Hindlimb muscle (tissue), 1 donor: Measurements from ENCODE around the gene FAM50A. TPM values are rescaled to one million over a fixed set of nuclear protein-coding genes. Genes with fewer than 3 reads are reported as not detected.
"Not testable (repeated sequence)": the region's sequence is repeated elsewhere in the genome, so short reads cannot be mapped to it uniquely, and the experiment has no call there.

Experiments
- DNase-seq: peaks from one replicate; pipeline ENCODE4 v3.0.0-alpha.2; 2013
- polyA plus RNA-seq: library from polyadenylated mRNA; unstranded; fragments of 120-200 nt; gene quantifications from one replicate; pipeline ENCODE4 v1.2.1, GENCODE V29; 2013; ENCODE audit not compliant: insufficient read length

FAM50A gene
- polyA plus RNA-seq, 1 donor = 63.5 TPM

DNA sequence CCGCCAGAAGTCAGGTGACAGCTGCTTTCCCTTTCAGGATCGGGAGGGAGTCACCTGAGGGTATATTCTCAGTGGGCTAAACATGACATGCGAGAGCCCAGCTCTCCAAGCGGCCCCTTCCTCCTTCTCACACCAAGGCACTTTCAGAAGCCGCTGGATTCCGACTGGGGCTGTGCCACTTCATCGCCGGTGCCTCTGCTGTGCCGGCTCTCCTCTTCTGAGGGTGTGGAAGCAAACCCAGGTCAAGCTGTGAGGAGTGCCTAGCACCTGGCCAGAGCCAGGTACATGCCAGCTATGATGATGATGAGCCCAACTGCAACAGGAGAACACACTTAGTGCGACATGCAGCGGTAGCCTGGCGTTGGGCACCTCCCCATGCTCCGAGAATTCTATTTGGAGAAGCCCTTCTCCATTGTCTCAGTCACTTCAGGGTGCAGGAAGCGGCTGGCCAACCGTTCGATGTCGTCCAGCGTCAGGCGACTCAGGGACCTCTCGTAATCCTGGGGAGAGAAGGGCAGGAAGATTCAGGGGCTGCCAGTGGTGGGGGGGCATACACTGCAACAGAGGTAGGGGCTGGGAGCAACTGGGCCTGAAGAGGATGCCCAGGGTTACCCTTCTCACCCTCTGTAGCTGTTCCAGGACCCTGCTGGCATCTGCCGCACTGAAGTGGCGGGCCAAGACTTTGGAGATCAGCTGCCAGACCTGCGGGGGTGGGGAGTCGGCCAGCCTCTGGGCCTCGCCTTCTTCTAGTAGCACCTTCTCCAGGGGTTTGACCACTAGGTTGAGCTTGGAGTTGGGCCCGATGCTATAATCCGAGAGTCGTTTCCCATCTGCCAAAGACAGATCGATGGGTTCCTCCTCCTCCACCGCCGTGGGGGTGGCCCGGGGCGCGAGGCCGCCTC lies 41.5 kb downstream of the FAM50A start:
- DNase-seq = no peak

DNA sequence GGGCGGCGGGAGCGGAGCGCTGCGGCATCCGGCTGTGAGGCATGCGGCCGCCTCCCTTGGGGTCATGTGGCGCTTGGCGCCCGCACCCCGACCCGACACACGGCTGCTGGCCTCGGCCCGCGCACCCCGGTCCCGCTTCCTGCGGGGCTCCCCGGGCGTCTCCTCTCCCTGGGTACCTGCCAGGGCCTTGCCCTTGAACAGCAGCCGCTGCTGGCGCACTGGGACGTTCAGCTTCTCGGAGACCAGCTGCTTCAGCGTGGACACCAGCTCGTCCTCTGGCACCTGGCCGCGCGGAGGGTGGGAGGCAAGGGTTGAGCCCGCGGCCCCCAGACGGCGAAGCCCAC lies 42.1 kb downstream of the FAM50A start:
- no peak for DNase-seq

DNA sequence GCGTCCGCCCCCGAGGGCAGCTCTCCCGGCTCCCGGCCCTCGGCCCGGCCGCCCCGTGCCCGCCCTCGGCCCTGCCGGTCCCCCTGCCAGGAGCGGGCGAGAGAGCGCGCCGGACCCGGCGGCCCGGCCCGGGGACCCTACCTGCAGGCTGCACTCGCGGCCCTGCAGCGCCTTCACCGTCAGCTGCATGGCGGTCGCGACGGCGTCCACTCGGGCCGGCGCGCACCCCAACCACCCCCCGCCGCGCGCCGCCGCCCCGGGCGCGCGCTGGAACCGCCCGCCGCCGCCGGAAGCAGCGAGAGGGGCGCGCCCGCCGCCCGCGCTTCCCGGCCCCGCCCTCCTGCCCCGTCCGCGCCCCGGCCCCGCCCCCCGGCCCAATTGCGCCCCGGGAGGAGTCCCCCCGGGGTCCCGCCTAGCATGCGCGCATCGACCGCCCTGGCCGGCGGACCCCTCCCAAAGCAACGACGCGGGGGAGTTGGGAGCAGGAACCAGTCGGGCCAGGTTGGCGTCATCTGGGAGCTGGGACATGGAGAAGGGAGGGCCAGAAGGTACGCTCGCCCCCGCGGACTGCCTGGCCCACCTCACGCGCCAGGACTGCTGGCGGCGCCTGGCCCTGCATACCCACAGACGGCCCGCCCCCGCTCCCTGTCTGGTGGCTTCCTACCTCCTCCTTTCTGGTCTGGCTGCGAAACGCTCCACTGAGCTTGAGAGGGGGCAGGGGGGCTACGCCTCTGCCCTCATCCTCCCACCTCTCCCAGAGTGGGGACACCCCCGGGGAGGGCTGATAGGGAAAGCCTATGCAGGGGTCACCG lies 42.7 kb downstream of the FAM50A start, which contains the start of gene UBL4A:
Gene UBL4A (minus strand): TSS at position 220 of the 812 bp plus-strand sequence. CDS start 31 bp downstream, at position 189.
- no peak for DNase-seq

DNA sequence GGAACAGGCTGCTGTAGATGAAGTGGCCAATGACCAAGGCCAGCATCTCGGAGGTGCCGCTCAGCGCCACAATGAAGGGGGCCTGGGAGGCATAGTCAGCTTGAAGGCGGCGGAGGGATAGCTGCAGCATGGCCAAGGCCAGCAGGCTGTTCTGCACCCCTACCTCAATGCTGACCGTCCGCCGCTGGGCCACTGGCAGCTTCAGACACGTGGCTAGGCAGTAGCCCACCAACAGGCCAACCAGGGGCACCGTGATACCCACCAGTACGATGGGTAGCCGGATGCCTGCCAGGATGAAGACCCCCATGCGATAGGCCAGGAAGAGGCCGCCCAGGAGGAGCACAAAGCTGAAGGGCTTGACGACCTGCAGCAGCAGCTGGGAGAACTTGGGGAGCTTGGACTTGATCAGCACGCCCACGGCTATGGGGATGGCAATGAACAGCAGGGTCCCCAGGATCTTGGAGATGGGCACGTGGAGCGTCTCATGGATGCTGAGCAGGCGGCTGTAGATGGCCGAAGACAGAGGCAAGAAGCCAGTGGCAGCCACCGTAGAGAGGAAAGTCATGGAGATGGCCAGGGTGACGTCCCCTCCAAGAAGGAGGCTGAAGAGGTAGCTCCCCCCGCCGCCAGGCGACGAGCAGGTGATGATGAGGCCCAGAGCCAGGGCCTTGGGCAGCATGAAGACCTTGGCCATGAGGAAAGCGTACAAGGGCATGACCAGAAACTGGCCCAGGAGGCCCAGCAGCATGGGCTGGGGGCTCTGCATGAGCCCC lies 43.8 kb downstream of the FAM50A start:
- DNase-seq = no peak

DNA sequence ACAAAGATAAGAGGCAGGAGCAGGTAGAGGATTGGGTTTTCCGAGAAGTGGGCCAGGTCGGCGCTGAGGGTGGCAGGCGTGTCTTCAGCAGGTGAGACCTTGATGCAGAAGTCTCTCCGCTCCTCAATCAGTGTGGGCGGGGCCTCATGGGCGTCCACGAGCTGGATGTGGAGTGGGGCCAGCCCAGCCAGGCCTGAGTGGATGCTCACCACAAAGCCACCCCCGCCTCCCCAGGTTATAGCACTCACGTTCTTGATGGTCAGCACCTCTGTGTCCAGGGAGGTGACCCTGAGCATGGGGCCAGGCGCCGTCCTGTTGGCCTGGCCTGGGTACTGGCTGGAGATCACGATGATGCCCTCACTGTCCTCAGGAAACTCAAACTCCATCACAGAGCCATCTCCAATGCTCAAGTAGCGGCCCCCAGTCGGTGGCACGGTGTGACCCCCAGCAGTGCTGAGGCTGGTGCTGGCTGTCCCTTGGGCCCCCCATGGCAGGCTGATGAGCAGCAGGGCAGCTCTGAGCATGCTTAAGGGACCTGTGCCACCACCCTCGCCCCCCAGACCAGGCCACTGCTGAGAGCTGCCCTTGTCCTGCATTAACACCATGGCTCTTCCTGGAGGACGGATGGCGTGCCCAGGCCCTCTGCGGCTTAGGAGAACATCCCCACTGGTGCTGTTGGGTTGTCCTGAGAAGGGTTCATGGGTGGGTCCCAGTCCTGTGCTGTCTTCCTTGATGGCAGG lies 44.6 kb downstream of the FAM50A start:
- DNase-seq = no peak

DNA sequence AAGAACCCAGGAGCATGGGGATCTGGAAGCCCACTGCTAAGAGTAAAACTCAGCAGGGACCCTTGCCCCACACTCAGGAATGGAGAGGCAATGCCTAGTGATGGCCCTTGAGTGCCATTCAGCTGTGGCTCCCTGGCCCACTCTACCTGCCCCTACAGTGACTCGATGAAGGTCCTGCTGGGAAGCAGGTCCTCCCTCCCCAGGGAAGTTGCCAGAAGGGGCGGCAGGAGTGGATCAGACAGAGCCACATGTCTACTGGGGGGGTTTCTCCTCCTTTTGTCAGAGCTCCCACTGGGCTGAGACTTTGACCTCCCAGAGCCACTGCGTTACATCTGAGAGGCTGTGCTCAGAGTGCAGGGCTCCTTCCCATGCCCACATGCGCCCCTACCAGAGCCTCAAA lies 45.2 kb downstream of the FAM50A start:
- no peak for DNase-seq

DNA sequence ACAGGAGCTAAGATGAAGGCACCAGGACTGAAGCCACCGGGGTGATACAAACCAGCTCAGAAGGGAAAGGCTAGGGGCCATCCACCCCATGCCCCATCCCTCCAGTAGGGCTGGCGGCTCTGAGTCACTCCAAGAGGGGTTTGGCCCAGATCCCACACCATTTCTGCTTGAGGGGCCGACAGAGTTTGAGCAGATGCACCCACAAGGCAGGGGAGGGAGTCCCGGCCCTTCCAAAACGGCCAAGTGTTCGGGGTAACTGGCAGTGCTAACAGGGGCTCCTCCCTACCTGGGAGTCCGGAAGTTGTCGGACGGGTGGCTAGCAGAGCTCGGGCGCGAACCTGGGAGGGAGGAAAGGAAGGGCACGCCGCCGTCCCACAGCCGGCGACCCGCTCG lies 46.1 kb downstream of the FAM50A start:
- DNase-seq = no peak

DNA sequence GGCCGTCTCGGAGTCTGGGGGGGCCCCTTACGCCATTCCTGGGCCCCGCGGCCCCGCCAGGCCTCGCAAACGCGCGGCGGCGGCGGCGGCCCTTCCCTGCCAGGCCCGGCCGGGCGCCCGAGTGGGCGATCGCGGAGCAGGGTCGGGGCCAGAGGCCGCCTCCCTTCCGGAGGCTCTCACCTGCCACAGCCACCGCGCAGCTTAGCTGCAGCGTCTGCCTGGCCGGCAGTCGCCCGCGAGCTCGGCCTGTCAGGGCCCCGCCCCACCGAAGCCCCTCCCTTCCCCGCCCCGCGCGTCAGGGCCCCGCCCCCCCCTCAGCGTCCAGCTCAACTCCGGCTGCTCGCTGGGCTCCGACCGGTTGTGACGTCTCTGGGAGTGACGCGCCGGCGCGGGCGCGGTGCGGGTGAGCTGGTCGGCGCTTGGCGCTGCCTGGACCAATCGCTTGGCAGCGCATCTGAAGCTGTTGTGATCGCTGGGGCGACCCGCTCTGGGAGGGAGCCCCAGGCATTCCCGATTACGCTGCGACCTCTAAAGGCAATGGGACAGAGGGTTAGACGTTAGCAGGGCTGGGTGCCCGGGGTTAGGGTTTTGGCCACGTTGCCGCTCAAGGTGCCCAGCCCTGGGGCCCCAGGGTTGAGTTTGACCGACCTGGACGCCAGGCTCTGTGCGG lies 46.6 kb downstream of the FAM50A start, which contains the start of gene SLC10A3:
Gene SLC10A3 (minus strand): TSS at position 216 of the 670 bp plus-strand sequence. CDS start 1,689 bp downstream, outside the sequence.
- DNase-seq = peak; percentile 90

DNA sequence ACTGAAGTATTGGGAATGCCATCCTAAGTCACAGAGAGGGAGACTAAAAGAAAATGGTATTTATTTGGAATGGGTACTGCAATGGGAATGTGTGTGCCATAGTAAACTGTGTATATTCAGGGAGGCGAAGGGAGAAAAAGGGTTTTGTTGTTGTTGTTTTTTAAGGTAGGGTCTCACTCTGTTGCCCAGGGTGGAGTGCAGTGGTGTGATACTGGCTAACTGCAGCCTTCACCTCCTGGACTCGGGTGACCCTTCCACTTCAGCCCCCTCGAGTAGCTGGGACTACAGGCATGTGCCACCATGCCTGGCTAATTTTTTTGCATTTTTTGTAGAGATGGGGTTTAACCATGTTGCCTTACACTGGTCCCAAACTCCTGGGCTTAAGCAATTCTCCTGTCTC lies 50.8 kb downstream of the FAM50A start:
- no peak for DNase-seq

DNA sequence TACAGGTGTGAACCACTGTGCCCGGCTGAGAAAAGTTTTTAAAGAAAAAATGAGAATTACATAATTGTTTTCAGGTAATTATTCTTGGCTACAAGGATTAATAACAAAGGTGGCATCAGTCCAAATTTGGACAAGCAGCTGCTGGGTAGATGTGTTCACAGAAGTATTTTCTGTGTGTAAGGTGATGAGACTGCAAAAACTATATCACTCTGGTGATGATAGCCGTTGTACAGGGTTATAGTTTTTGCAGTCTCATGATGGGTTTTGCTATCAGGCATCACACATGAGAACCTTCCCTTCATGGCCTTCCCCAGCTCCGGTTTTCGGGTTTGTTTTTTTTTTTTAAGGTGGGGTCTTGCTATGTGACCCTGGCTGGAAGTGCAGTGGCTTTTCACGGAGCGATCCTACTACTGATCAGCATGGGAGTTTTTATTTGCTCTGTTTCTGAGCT lies 51.6 kb downstream of the FAM50A start:
- DNase-seq = no peak

DNA sequence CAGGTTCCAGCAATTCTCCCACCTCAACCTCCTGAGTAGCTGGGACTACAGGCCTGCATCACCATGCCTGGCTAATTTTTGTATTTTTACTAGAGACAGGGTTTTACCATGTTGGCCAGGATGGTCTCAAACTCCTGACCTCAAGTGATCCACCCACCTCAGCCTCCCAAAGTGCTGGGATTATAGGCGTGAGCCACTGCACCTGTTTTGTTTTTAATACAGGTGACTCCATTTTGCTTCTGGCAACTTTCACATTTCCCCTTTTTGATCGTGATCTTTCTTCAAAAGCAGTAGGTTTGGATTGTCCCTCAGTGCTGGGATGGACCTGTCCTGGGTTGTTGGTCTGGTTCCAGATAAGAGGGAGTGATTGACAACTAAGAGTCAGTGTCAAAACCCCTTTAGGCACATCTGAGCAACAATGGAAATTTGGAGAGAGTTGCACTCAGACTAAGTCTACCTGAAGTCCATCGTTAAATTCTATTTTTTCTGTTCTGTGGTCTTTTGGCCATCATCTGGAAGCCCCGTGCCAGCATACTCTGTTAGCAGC lies 52.7 kb downstream of the FAM50A start:
- not testable (repeated sequence) for DNase-seq

Other genes with a start within 250 kb of the FAM50A start
- gene OPN1MW2, start 224.4 kb upstream of the FAM50A start, polyA plus RNA-seq = not detected
- not detected for gene OPN1MW3, start 186.6 kb upstream of the FAM50A start, polyA plus RNA-seq
- gene TEX28, start 149.0 kb upstream of the FAM50A start, polyA plus RNA-seq = not detected
- gene TKTL1, start 148.3 kb upstream of the FAM50A start, polyA plus RNA-seq = 0.67 TPM
- gene FLNA, start 69.5 kb upstream of the FAM50A start, polyA plus RNA-seq = 304 TPM
- gene EMD, start 64.8 kb upstream of the FAM50A start, polyA plus RNA-seq = 51.6 TPM
- 5,697 TPM for gene RPL10, start 45.8 kb upstream of the FAM50A start, polyA plus RNA-seq
- 44.6 TPM for gene DNASE1L1, start 34.9 kb upstream of the FAM50A start, polyA plus RNA-seq
- gene TAFAZZIN, start 32.6 kb upstream of the FAM50A start, polyA plus RNA-seq = 29.9 TPM
- 65.6 TPM for gene ATP6AP1, start 15.5 kb upstream of the FAM50A start, polyA plus RNA-seq
- gene GDI1, start 7.0 kb upstream of the FAM50A start, polyA plus RNA-seq = 91.8 TPM
- gene PLXNA3, start 14.1 kb downstream of the FAM50A start, polyA plus RNA-seq = 41.3 TPM
- 13.6 TPM for gene LAGE3, start 35.1 kb downstream of the FAM50A start, polyA plus RNA-seq
- gene UBL4A, start 42.5 kb downstream of the FAM50A start, polyA plus RNA-seq = 25.9 TPM
- gene SLC10A3, start 46.5 kb downstream of the FAM50A start, polyA plus RNA-seq = 12.2 TPM
- gene FAM3A, start 72.1 kb downstream of the FAM50A start, polyA plus RNA-seq = 33.9 TPM
- 12.3 TPM for gene G6PD, start 102.7 kb downstream of the FAM50A start, polyA plus RNA-seq
- gene IKBKG, start 103.5 kb downstream of the FAM50A start, polyA plus RNA-seq = 14.4 TPM
- not detected for gene CTAG1A, start 141.0 kb downstream of the FAM50A start, polyA plus RNA-seq
- not detected for gene CTAG1B, start 175.1 kb downstream of the FAM50A start, polyA plus RNA-seq
- gene CTAG2, start 209.4 kb downstream of the FAM50A start, polyA plus RNA-seq = not detected